Measurements from ENCODE around the gene DNAI4.
"Not testable (repeated sequence)": the region's sequence is repeated elsewhere in the genome, so short reads cannot be mapped to it uniquely, and the experiment has no call there.

DNAI4 gene

GRCh38 chr1:66919828-66920227 is 4.8 kb downstream of the DNAI4 start:
- no peak overlapping the region for H2AFZ ChIP-seq (ENCODE audit: low read depth, low read length)
- H3K4me1 ChIP-seq (ENCODE audit: insufficient read depth, low read length): peaks cover 14% of the 10 kb centered on the region
- H3K27me3 ChIP-seq (ENCODE audit: insufficient read depth, low read length): no peaks in the 10 kb centered on the region
- H3K4me3 ChIP-seq (ENCODE audit: low read length): no peak overlapping the region
- peaks cover 4% of the 10 kb centered on the region for H3K9me3 ChIP-seq (ENCODE audit: low read length)
- H3K36me3 ChIP-seq (ENCODE audit: insufficient read depth, low read length): peaks cover 3% of the 10 kb centered on the region

- H3K27me3 ChIP-seq (ENCODE audit: insufficient read depth, low read length): no peaks in the 10 kb centered on the region
- peaks cover 13% of the 10 kb centered on the region for H3K4me1 ChIP-seq (ENCODE audit: insufficient read depth, low read length)
- peaks cover 4% of the 10 kb centered on the region for H3K9me3 ChIP-seq (ENCODE audit: low read length)
- peaks cover 3% of the 10 kb centered on the region for H3K36me3 ChIP-seq (ENCODE audit: insufficient read depth, low read length)
- no peak overlapping the region for H2AFZ ChIP-seq (ENCODE audit: low read depth, low read length)
- H3K4me3 ChIP-seq (ENCODE audit: low read length): no peak overlapping the region
Measured at GRCh38 chr1:66919063-66919462, 5.6 kb downstream of the DNAI4 start.

- no peaks in the 10 kb centered on the region for H3K27me3 ChIP-seq (ENCODE audit: insufficient read depth, low read length)
- peaks cover 3% of the 10 kb centered on the region for H3K36me3 ChIP-seq (ENCODE audit: insufficient read depth, low read length)
- H3K4me1 ChIP-seq (ENCODE audit: insufficient read depth, low read length): no peaks in the 10 kb centered on the region
- H2AFZ ChIP-seq (ENCODE audit: low read depth, low read length): no peak overlapping the region
- H3K4me3 ChIP-seq (ENCODE audit: low read length): no peak overlapping the region
- peaks cover 4% of the 10 kb centered on the region for H3K9me3 ChIP-seq (ENCODE audit: low read length)
Measured at GRCh38 chr1:66917476-66917875, 7.2 kb downstream of the DNAI4 start.

- Histone ChIP-seq H3K4me1 (ENCODE audit: insufficient read depth, low read length) (no peaks in the 10 kb centered on the region), H3K4me3 (ENCODE audit: low read length) (no peak overlapping the region)
Measured at GRCh38 chr1:66916320-66916719, 8.3 kb downstream of the DNAI4 start.

GRCh38 chr1:66915203-66915602 is 9.5 kb downstream of the DNAI4 start:
- not testable (repeated sequence) for H3K4me3 ChIP-seq (ENCODE audit: low read length); H3K9me3 ChIP-seq (ENCODE audit: low read length); H3K36me3 ChIP-seq (ENCODE audit: insufficient read depth, low read length); H2AFZ ChIP-seq (ENCODE audit: low read depth, low read length); H3K27me3 ChIP-seq (ENCODE audit: insufficient read depth, low read length); H3K4me1 ChIP-seq (ENCODE audit: insufficient read depth, low read length)

More at GRCh38 chr1:66916320-66916719, 8.3 kb downstream of the DNAI4 start:
- no peaks in the 10 kb centered on the region for H3K27me3 ChIP-seq (ENCODE audit: insufficient read depth, low read length)
- no peak overlapping the region for H2AFZ ChIP-seq (ENCODE audit: low read depth, low read length)
- H3K9me3 ChIP-seq (ENCODE audit: low read length): peaks cover 4% of the 10 kb centered on the region
- H3K36me3 ChIP-seq (ENCODE audit: insufficient read depth, low read length): no peaks in the 10 kb centered on the region

- Histone ChIP-seq H2AFZ (ENCODE audit: low read depth, low read length) (no peak overlapping the region), H3K4me1 (ENCODE audit: insufficient read depth, low read length) (no peaks in the 10 kb centered on the region), H3K4me3 (ENCODE audit: low read length) (no peak overlapping the region), H3K27me3 (ENCODE audit: insufficient read depth, low read length) (no peaks in the 10 kb centered on the region), H3K9me3 (ENCODE audit: low read length) (no peaks in the 10 kb centered on the region), H3K36me3 (ENCODE audit: insufficient read depth, low read length) (no peaks in the 10 kb centered on the region)
Measured at GRCh38 chr1:66893712-66894111, 30.9 kb downstream of the DNAI4 start.

GRCh38 chr1:66890621-66891020 is 34.0 kb downstream of the DNAI4 start:
- H3K4me3 ChIP-seq (ENCODE audit: low read length): no peak overlapping the region
- no peaks in the 10 kb centered on the region for H3K4me1 ChIP-seq (ENCODE audit: insufficient read depth, low read length)
- no peaks in the 10 kb centered on the region for H3K36me3 ChIP-seq (ENCODE audit: insufficient read depth, low read length)
- H3K9me3 ChIP-seq (ENCODE audit: low read length): no peaks in the 10 kb centered on the region
- no peak overlapping the region for H2AFZ ChIP-seq (ENCODE audit: low read depth, low read length)
- H3K27me3 ChIP-seq (ENCODE audit: insufficient read depth, low read length): no peaks in the 10 kb centered on the region

- Histone ChIP-seq H3K4me3 (ENCODE audit: low read length) (no peak overlapping the region), H3K4me1 (ENCODE audit: insufficient read depth, low read length) (no peaks in the 10 kb centered on the region), H2AFZ (ENCODE audit: low read depth, low read length) (no peak overlapping the region), H3K9me3 (ENCODE audit: low read length) (no peaks in the 10 kb centered on the region), H3K27me3 (ENCODE audit: insufficient read depth, low read length) (no peaks in the 10 kb centered on the region), H3K36me3 (ENCODE audit: insufficient read depth, low read length) (no peaks in the 10 kb centered on the region)
Measured at GRCh38 chr1:66889030-66889429, 35.6 kb downstream of the DNAI4 start.

GRCh38 chr1:66876664-66877063 is 48.0 kb downstream of the DNAI4 start:
- Histone ChIP-seq H2AFZ (ENCODE audit: low read depth, low read length) (no peak overlapping the region), H3K4me3 (ENCODE audit: low read length) (no peak overlapping the region), H3K27me3 (ENCODE audit: insufficient read depth, low read length) (no peaks in the 10 kb centered on the region), H3K36me3 (ENCODE audit: insufficient read depth, low read length) (no peaks in the 10 kb centered on the region), H3K4me1 (ENCODE audit: insufficient read depth, low read length) (no peaks in the 10 kb centered on the region), H3K9me3 (ENCODE audit: low read length) (peaks cover 3% of the 10 kb centered on the region)

- Histone ChIP-seq H3K4me1 (ENCODE audit: insufficient read depth, low read length) (no peaks in the 10 kb centered on the region), H3K4me3 (ENCODE audit: low read length) (no peak overlapping the region), H3K27me3 (ENCODE audit: insufficient read depth, low read length) (no peaks in the 10 kb centered on the region), H2AFZ (ENCODE audit: low read depth, low read length) (no peak overlapping the region), H3K36me3 (ENCODE audit: insufficient read depth, low read length) (no peaks in the 10 kb centered on the region), H3K9me3 (ENCODE audit: low read length) (no peaks in the 10 kb centered on the region)
Measured at GRCh38 chr1:66873111-66873510, 51.5 kb downstream of the DNAI4 start.

- not testable (repeated sequence) for H3K4me1 ChIP-seq (ENCODE audit: insufficient read depth, low read length); H3K4me3 ChIP-seq (ENCODE audit: low read length); H2AFZ ChIP-seq (ENCODE audit: low read depth, low read length); H3K27me3 ChIP-seq (ENCODE audit: insufficient read depth, low read length); H3K36me3 ChIP-seq (ENCODE audit: insufficient read depth, low read length); H3K9me3 ChIP-seq (ENCODE audit: low read length)
Measured at GRCh38 chr1:66872024-66872423, 52.6 kb downstream of the DNAI4 start.

GRCh38 chr1:66867501-66867900 is 57.2 kb downstream of the DNAI4 start:
- Histone ChIP-seq H3K27me3 (ENCODE audit: insufficient read depth, low read length) (no peaks in the 10 kb centered on the region), H3K4me3 (ENCODE audit: low read length) (no peak overlapping the region), H2AFZ (ENCODE audit: low read depth, low read length) (no peak overlapping the region), H3K36me3 (ENCODE audit: insufficient read depth, low read length) (no peaks in the 10 kb centered on the region), H3K9me3 (ENCODE audit: low read length) (no peaks in the 10 kb centered on the region), H3K4me1 (ENCODE audit: insufficient read depth, low read length) (no peaks in the 10 kb centered on the region)

- Histone ChIP-seq H3K4me1 (ENCODE audit: insufficient read depth, low read length) (no peaks in the 10 kb centered on the region), H3K9me3 (ENCODE audit: low read length) (no peaks in the 10 kb centered on the region), H3K36me3 (ENCODE audit: insufficient read depth, low read length) (no peaks in the 10 kb centered on the region), H2AFZ (ENCODE audit: low read depth, low read length) (no peak overlapping the region), H3K27me3 (ENCODE audit: insufficient read depth, low read length) (no peaks in the 10 kb centered on the region), H3K4me3 (ENCODE audit: low read length) (no peak overlapping the region)
Measured at GRCh38 chr1:66860529-66860928, 64.1 kb downstream of the DNAI4 start.

- H3K36me3 ChIP-seq (ENCODE audit: insufficient read depth, low read length): no peaks in the 10 kb centered on the region
- no peaks in the 10 kb centered on the region for H3K27me3 ChIP-seq (ENCODE audit: insufficient read depth, low read length)
- no peak overlapping the region for H3K4me3 ChIP-seq (ENCODE audit: low read length)
- no peaks in the 10 kb centered on the region for H3K4me1 ChIP-seq (ENCODE audit: insufficient read depth, low read length)
- H2AFZ ChIP-seq (ENCODE audit: low read depth, low read length): no peak overlapping the region
- H3K9me3 ChIP-seq (ENCODE audit: low read length): no peaks in the 10 kb centered on the region
Measured at GRCh38 chr1:66853379-66853778, 71.3 kb downstream of the DNAI4 start.

Data from neuron (in vitro differentiated cells).